Endodermal cell (in vitro differentiated cells): ENCODE measurements around the gene CST1. TPM values are rescaled to one million over a fixed set of nuclear protein-coding genes. Genes with fewer than 3 reads are reported as not detected.
"Not testable (repeated sequence)": the region's sequence is repeated elsewhere in the genome, so short reads cannot be mapped to it uniquely, and the experiment has no call there.

Experiments used
- DNase-seq: peaks from one replicate; pipeline ENCODE4 v3.0.0-alpha.2; 2017
- H3K27ac ChIP-seq: 2 replicates; pipeline ENCODE4 v1.5.1; 2013; ENCODE audit warnings: mild to moderate bottlenecking, low read depth, low read length, moderate library complexity
- H3K27me3 ChIP-seq: 2 replicates; pipeline ENCODE4 v1.6.1; 2013; ENCODE audit warnings: mild to moderate bottlenecking, low read length, moderate library complexity; ENCODE audit not compliant: insufficient read depth, control insufficient read depth, poor library complexity, severe bottlenecking
- H3K36me3 ChIP-seq: 2 replicates; pipeline ENCODE4 v1.7.0; 2013; ENCODE audit warnings: mild to moderate bottlenecking, low read length, moderate library complexity; ENCODE audit not compliant: control insufficient read depth, insufficient read depth
- H3K4me1 ChIP-seq: one replicate; pipeline ENCODE4 v1.7.0; 2013; ENCODE audit warnings: low read length; ENCODE audit not compliant: control insufficient read depth, insufficient read depth
- H3K4me3 ChIP-seq: 2 replicates; pipeline ENCODE4 v1.5.1; 2013; ENCODE audit warnings: mild to moderate bottlenecking, low read length, moderate library complexity
- H3K9ac ChIP-seq: 2 replicates; pipeline ENCODE4 v1.6.1; 2013; ENCODE audit warnings: mild to moderate bottlenecking, low read length, moderate library complexity; ENCODE audit not compliant: poor library complexity, severe bottlenecking; ENCODE audit errors: extremely low read depth
- H3K9me3 ChIP-seq: 2 replicates; pipeline ENCODE4 v1.6.1; 2013; ENCODE audit warnings: mild to moderate bottlenecking, low read length, moderate library complexity; ENCODE audit not compliant: control insufficient read depth
- H3K27ac Mint-ChIP-seq: 2 replicates; pipeline ENCODE4 v1.8.0; 2020; ENCODE audit warnings: mixed read lengths
- H3K27me3 Mint-ChIP-seq: 2 replicates; pipeline ENCODE4 v1.8.0; 2021; ENCODE audit warnings: mild to moderate bottlenecking, mixed read lengths; ENCODE audit not compliant: insufficient read depth
- H3K36me3 Mint-ChIP-seq: 2 replicates; pipeline ENCODE4 v1.8.0; 2020; ENCODE audit warnings: low read depth, mixed read lengths
- H3K4me1 Mint-ChIP-seq: 2 replicates; pipeline ENCODE4 v1.8.0; 2020; ENCODE audit warnings: mixed read lengths
- H3K4me3 Mint-ChIP-seq: 2 replicates; pipeline ENCODE4 v1.8.0; 2020; ENCODE audit warnings: mild to moderate bottlenecking, moderate library complexity, mixed read lengths
- H3K9me3 Mint-ChIP-seq: 2 replicates; pipeline ENCODE4 v1.8.0; 2020; ENCODE audit warnings: mild to moderate bottlenecking, mixed read lengths
- CTCF ChIP-seq: fragments of 200-600 bp; sonication (generic); conservative IDR thresholded peaks from 2 replicates; pipeline ENCODE4 v1.5.0; 2021; ENCODE audit warnings: antibody characterized with exemption, mild to moderate bottlenecking
- WGBS, 2 experiments: methylation state at CpG; one replicate each; pipeline versions ENCODE4 v1.1.5 to v1.1.7; 2013; ENCODE audit warnings: missing lambda C conversion rate in 2 of 2, mixed read lengths in 1 of 2; ENCODE audit not compliant: insufficient coverage in 1 of 2, insufficient read length in 1 of 2; 5-methylcytosine and 5-hydroxymethylcytosine counted together
- total RNA-seq, 2 donors: library from RNA; stranded (reverse); fragmentation: NEBNext Ultra II Directional in 1 of 2; extraction: Animal tissue kit (Norgen Biotek cat#: 25700) in 1 of 2; gene quantifications; 2 replicates in 1 of 2; 3 replicates in 1 of 2; pipeline ENCODE4 v1.2.1, GENCODE V29; 2021

Gene CST1
- total RNA-seq, 2 donors from 2014 or later = 123 to 1,051 TPM

GRCh38 chr20:23727016-23727415 lies 23.7 kb downstream of the CST1 start:
- Mint-ChIP-seq H3K4me1 (peaks cover 24% of the 10 kb centered on the region), H3K27me3 (no peaks in the 10 kb centered on the region), H3K4me3 (no peak overlapping the region), H3K36me3 (no peaks in the 10 kb centered on the region), H3K27ac (no peak overlapping the region), H3K9me3 (peaks cover 5% of the 10 kb centered on the region)
- Histone ChIP-seq H3K4me1 (no peaks in the 10 kb centered on the region), H3K36me3 (no peaks in the 10 kb centered on the region), H3K9ac (no peak overlapping the region), H3K27ac (no peak overlapping the region), H3K9me3 (no peaks in the 10 kb centered on the region), H3K4me3 (no peak overlapping the region), H3K27me3 (no peaks in the 10 kb centered on the region)
- no peak for DNase-seq
- 92% methylated on average over 3 of the region's 3 CpGs; no CpG with 5 or more reads in 1 of the 2 experiments for WGBS, 2 experiments
- TF ChIP-seq CTCF = no peak

- H3K4me1 Mint-ChIP-seq = peaks cover 21% of the 10 kb centered on the region
- no peak overlapping the region for H3K4me3 Mint-ChIP-seq
- H3K27me3 Mint-ChIP-seq = no peaks in the 10 kb centered on the region
- Histone ChIP-seq H3K27me3 (no peaks in the 10 kb centered on the region), H3K4me1 (no peaks in the 10 kb centered on the region), H3K36me3 (no peaks in the 10 kb centered on the region), H3K4me3 (no peak overlapping the region), H3K9me3 (no peaks in the 10 kb centered on the region), H3K9ac (no peak overlapping the region), H3K27ac (no peak overlapping the region)
- no peaks in the 10 kb centered on the region for H3K36me3 Mint-ChIP-seq
- 95 to 100% methylated on average over 3 of the region's 3 CpGs for WGBS, 2 experiments
- no peak for TF ChIP-seq CTCF
- H3K27ac Mint-ChIP-seq = no peak overlapping the region
- no peak for DNase-seq
- H3K9me3 Mint-ChIP-seq = peaks cover 5% of the 10 kb centered on the region
Observed at GRCh38 chr20:23725102-23725501, 25.6 kb downstream of the CST1 start.

GRCh38 chr20:23723659-23724307 lies 27.0 kb downstream of the CST1 start:
- H3K27me3 Mint-ChIP-seq, H3K27ac Mint-ChIP-seq, H3K4me1 ChIP-seq, H3K4me3 ChIP-seq, H3K27ac ChIP-seq, H3K9me3 Mint-ChIP-seq, H3K9ac ChIP-seq, H3K4me3 Mint-ChIP-seq, H3K36me3 ChIP-seq, H3K9me3 ChIP-seq, H3K27me3 ChIP-seq, H3K36me3 Mint-ChIP-seq: not testable (repeated sequence)
- WGBS, 2 experiments = 91% methylated on average over 1 of the region's 2 CpGs; no CpG with 5 or more reads in 1 of the 2 experiments
- DNase-seq = peak; percentile 85
- peaks cover 25% of the 10 kb centered on the region for H3K4me1 Mint-ChIP-seq
- TF ChIP-seq CTCF = peak; percentile 83
